Activated naive CD4-positive, alpha-beta T cell treated with anti-CD3 and anti-CD28 coated beads, Interleukin-2, amount 50 U/mL, for 72 hours (primary cell): ENCODE results near the gene IGF1R. TPM values are rescaled to one million over a fixed set of nuclear protein-coding genes. Genes with fewer than 3 reads are reported as not detected.
A peak's percentile ranks its signal among the peaks of the same experiment; 100 is the strongest.

Source experiments
- ATAC-seq, 2 donors: fragments of 150-1000 bp; cut with Tn5 transposase; 2 replicates each; pipeline ENCODE4 v1.10.0; 2021; ENCODE audit warnings: mild to moderate bottlenecking in 2 of 2, moderate library complexity in 2 of 2
- DNase-seq, 2 donors: peaks; one replicate each; pipeline ENCODE4 v3.0.0; 2021 to 2022; ENCODE audit warnings: low spot score in 2 of 2
- H3K27ac Mint-ChIP-seq, 2 donors: one replicate each; pipeline ENCODE4 v1.8.0; 2022; ENCODE audit warnings: mild to moderate bottlenecking in 2 of 2, mixed read lengths in 2 of 2
- H3K36me3 Mint-ChIP-seq, 2 donors: one replicate each; pipeline ENCODE4 v1.8.0; 2022; ENCODE audit warnings: mixed read lengths in 2 of 2
- H3K9me3 Mint-ChIP-seq, 2 donors: one replicate each; pipeline ENCODE4 v1.8.0; 2022; ENCODE audit warnings: mixed read lengths in 2 of 2
- total RNA-seq, 2 donors: library from RNA; stranded (reverse); gene quantifications; one replicate each; pipeline ENCODE4 v1.2.3, GENCODE V29; 2022

The IGF1R gene
- total RNA-seq, 2 donors from 2014 or later: 35.6 to 39.4 TPM

- no peak for ATAC-seq
- H3K9me3 Mint-ChIP-seq: no peaks in the 10 kb centered on the region
- no peaks in the 10 kb centered on the region for H3K36me3 Mint-ChIP-seq
- H3K27ac Mint-ChIP-seq: no peak overlapping the region
- DNase-seq: no peak
Observed at GRCh38 chr15:98760975-98761374, 112.6 kb downstream of the IGF1R start.

DNA sequence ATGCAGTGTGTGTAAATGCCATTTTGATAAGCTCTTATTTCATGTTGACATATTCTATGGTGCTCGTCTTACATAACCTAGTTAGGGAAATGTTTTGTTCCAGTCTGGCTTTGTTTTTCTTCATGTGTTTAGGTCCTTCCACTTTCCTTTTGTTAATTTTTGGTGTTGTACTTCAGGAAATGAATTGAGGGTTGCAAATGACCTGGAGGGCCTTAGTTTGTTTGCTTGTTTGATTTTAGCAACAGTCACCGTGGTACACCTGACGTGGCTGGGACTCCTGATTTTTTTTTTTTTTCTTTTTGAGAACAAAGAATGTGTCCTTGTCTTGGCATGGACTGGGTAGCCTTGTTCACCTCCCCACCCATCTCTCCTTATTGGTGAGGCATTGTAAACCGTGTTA lies 114.8 kb downstream of the IGF1R start:
- no peaks in the 10 kb centered on the region for H3K9me3 Mint-ChIP-seq
- DNase-seq (no peak), ATAC-seq (no peak)
- peak overlapping the region in 1 of 2 donors; percentile 13 for H3K27ac Mint-ChIP-seq
- H3K36me3 Mint-ChIP-seq: no peaks in the 10 kb centered on the region

- Mint-ChIP-seq H3K9me3 (no peaks in the 10 kb centered on the region), H3K36me3 (no peaks in the 10 kb centered on the region)
- no peak for DNase-seq
Observed at GRCh38 chr15:98764291-98764690, 116.0 kb downstream of the IGF1R start.

DNA sequence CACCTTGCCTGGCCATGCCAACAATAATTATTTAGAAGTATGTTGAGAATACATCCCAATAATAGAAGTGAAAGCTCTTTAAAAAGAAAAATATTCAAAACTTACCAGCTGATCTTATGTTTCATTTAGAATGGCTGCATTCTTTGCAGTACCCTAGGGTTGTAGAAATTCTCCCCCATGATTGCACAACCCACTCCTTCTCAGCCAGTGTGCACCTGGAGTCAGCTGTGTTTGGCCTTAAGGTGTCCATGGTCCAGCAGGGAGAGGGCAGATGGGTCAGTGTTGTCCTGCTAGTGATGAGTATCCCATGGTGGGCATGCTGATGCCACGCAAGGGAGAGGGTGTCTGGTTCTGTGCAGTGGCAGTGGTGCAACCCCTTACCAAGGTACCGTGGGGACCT lies 117.3 kb downstream of the IGF1R start:
- no peaks in the 10 kb centered on the region for H3K36me3 Mint-ChIP-seq
- DNase-seq (no peak), ATAC-seq (no peak)
- H3K9me3 Mint-ChIP-seq: no peaks in the 10 kb centered on the region
- H3K27ac Mint-ChIP-seq: peak overlapping the region in 1 of 2 donors; percentile 70

More at GRCh38 chr15:98764291-98764690, 116.0 kb downstream of the IGF1R start:
- H3K27ac Mint-ChIP-seq: no peak overlapping the region
- no peak for ATAC-seq

DNA sequence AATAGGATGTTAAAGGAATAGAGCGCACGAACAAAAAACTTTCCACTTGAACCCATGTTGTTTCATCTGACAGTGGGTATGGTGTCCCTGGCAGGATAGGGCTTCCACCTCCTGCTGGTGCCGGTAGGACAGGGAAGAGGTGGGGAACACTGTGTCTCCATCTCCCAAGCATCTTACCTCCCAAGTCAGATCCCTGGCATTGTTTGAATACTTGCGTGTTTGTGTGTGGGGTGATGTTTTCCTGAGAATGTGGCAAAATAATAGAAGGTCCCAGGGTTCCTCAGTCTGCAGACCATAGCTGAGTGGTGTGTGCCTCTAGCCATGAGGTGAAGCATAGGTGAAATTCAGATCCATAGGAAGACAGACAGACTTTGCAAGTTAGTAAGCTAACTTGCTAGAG lies 119.4 kb downstream of the IGF1R start:
- DNase-seq (no peak), ATAC-seq (no peak)
- H3K27ac Mint-ChIP-seq: no peak overlapping the region
- no peaks in the 10 kb centered on the region for H3K36me3 Mint-ChIP-seq
- H3K9me3 Mint-ChIP-seq: no peaks in the 10 kb centered on the region

GRCh38 chr15:98769867-98770266 lies 121.5 kb downstream of the IGF1R start:
- ATAC-seq: no peak
- H3K9me3 Mint-ChIP-seq: no peaks in the 10 kb centered on the region
- no peak for DNase-seq
- H3K36me3 Mint-ChIP-seq: no peaks in the 10 kb centered on the region
- no peak overlapping the region for H3K27ac Mint-ChIP-seq

DNA sequence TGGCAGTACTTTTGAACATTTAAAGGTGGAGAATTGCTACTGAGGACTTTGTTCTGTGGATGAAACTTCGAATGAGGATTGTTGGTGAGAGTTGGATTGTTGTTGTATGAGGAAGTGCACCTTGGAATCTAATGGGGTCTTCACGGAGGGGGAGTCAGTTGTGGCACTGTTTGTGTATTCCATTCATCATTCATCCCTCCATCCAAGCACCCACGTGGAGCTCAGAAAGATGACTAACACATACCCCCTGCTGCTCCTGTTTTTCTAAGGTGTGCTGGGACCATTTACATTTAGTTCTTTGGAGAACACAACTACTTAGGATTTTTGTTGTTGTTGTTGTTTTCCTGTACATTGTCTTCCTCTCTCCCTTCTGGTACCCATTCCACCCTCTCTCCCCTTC lies 122.6 kb downstream of the IGF1R start:
- DNase-seq (no peak), ATAC-seq (no peak)
- Mint-ChIP-seq H3K36me3 (no peaks in the 10 kb centered on the region), H3K9me3 (no peaks in the 10 kb centered on the region), H3K27ac (no peak overlapping the region)

GRCh38 chr15:98771541-98771940 lies 123.2 kb downstream of the IGF1R start:
- Mint-ChIP-seq H3K27ac (no peak overlapping the region), H3K36me3 (no peaks in the 10 kb centered on the region), H3K9me3 (no peaks in the 10 kb centered on the region)
- peak; percentile 27 to 33 for ATAC-seq
- DNase-seq: no peak

GRCh38 chr15:98772895-98773294 lies 124.6 kb downstream of the IGF1R start:
- Mint-ChIP-seq H3K9me3 (no peaks in the 10 kb centered on the region), H3K36me3 (no peaks in the 10 kb centered on the region), H3K27ac (no peak overlapping the region)
- ATAC-seq: peak in 1 of 2 donors; percentile 55
- no peak for DNase-seq

- no peaks in the 10 kb centered on the region for H3K36me3 Mint-ChIP-seq
Observed at GRCh38 chr15:98773616-98774015, 125.3 kb downstream of the IGF1R start.

GRCh38 chr15:98774756-98775497 lies 126.6 kb downstream of the IGF1R start:
- Mint-ChIP-seq H3K27ac (no peak overlapping the region), H3K36me3 (no peaks in the 10 kb centered on the region), H3K9me3 (no peaks in the 10 kb centered on the region)
- ATAC-seq (no peak), DNase-seq (no peak)

More at GRCh38 chr15:98773616-98774015, 125.3 kb downstream of the IGF1R start:
- no peak overlapping the region for H3K27ac Mint-ChIP-seq
- H3K9me3 Mint-ChIP-seq: no peaks in the 10 kb centered on the region
- ATAC-seq (no peak), DNase-seq (no peak)

DNA sequence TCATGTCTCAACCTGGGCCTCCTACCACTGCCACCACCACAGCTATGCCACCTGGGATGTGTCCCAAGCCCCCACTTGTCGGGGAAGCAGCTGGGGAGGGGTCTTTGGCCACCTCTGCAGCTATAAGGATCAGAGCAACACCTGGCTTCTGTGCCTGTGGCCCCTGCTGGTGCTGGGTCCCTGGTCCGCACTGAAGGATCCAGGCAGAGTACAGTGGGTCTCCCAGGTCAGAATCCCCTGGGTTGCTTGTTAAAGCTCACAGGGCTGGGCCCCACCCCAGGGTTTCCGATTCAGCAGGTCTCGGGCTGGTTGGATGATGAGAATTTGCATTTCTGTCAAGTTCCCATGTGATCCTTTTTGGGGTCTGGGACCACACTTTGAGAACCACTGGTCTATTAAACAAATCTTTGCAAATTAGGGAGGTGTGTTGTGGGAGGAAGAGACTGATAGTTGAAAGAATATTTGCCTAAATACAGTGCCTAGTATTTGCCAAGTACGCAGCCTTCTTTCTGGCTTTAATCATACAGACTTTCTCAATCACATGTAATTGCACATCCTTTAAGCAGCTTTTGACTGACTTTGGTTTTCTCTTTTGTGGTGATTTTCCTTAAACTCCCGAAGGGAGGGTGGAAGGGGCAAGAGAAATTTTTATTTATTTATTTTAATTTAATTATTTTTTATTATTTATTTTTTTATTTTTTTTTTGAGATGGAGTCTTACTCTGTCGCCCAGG lies 127.3 kb downstream of the IGF1R start:
- Mint-ChIP-seq H3K9me3 (no peaks in the 10 kb centered on the region), H3K36me3 (no peaks in the 10 kb centered on the region), H3K27ac (no peak overlapping the region)
- ATAC-seq (no peak), DNase-seq (no peak)

- peak; percentile 57 to 60 for ATAC-seq
- Mint-ChIP-seq H3K27ac (peak overlapping the region; percentile 79 to 90), H3K9me3 (no peaks in the 10 kb centered on the region), H3K36me3 (no peaks in the 10 kb centered on the region)
- no peak for DNase-seq
Observed at GRCh38 chr15:98776607-98777281, 128.4 kb downstream of the IGF1R start.

DNA sequence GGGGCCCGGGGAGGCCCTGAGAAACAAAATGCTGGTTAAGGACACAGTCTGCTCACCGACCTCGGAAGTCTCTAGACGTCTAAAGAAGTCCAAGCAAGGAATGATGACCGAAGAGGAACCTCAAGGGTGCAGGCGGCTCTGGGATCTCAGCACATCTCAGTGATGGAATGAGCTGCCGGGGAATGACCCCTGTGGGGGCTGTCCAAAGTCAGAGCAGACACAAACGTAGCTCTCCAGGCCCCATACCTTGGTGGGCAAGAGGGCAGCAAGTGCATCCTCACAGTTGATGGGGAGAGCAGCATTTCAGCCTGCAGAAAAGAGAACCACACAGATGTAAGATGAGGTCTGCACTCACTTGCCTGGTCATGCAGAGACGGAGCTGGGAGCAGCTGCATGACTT lies 129.1 kb downstream of the IGF1R start:
- H3K27ac Mint-ChIP-seq: peak overlapping the region; percentile 79 to 90
- H3K36me3 Mint-ChIP-seq: no peaks in the 10 kb centered on the region
- no peak for DNase-seq
- no peak for ATAC-seq
- no peaks in the 10 kb centered on the region for H3K9me3 Mint-ChIP-seq

DNA sequence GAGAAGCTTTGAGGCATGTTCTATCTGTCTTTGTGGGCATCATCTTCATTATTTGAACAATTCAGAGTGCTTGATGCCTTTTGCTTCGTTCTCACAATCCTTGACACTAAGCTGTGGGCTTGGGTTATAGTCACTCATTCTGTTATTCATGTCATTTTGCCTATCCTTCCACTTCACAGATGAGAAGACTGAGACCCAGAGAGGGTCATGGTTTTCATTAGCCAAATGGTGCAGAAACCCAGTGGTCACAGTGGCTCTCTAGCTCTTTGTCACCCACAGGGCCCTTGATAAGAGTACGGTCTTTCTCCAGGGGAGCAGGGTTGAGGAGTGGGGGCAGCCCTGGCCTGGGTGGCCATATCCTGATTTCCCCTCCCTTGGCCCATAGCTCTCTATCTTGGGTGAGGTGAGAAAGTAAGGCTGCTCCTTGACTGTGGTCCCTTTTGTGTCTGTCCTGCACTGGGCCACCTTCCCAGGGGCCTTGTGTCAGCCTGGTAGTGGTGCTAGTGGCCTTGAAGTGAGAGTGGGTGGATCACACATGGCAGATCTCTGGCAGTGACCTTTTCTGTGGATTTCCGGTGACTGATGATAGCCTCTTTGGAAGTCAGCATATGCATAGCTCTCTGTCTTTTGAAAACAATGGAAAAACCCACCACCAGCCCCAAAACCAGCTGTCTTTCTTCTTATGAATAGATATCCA lies 130.1 kb downstream of the IGF1R start:
- no peak for DNase-seq
- no peaks in the 10 kb centered on the region for H3K9me3 Mint-ChIP-seq
- H3K36me3 Mint-ChIP-seq: no peaks in the 10 kb centered on the region
- no peak overlapping the region for H3K27ac Mint-ChIP-seq
- ATAC-seq: peak; percentile 15 to 54

DNA sequence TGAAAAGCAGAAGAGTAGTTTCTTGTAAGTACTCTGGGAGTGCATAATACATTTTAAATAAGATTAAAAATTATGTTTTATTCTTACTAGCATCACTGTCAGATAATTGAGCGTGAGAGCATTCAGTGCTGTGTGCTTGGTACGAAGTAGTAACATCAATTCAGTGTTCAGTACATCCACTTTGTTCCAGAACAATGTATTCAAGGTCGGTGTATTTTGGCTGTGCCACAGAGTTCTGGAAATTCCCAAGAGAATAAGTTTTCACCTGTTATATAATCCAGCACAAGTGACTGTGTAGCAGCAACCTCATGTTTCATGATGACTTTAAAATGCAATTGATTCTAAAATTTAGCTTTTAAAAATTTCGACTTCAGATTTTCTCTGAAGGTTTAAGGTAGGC lies 130.6 kb downstream of the IGF1R start:
- no peak overlapping the region for H3K27ac Mint-ChIP-seq
- ATAC-seq (no peak), DNase-seq (no peak)
- no peaks in the 10 kb centered on the region for H3K9me3 Mint-ChIP-seq
- H3K36me3 Mint-ChIP-seq: no peaks in the 10 kb centered on the region
